HG02852 (cell line): ENCODE measurements around the gene NGDN.

Source experiments
- ATAC-seq: cut with Tn5 transposase; IDR thresholded peaks from one replicate; pipeline ENCODE4 v1.9.1; 2021; ENCODE audit warnings: mild to moderate bottlenecking, moderate library complexity; ENCODE audit not compliant: unreplicated experiment

NGDN gene

DNA sequence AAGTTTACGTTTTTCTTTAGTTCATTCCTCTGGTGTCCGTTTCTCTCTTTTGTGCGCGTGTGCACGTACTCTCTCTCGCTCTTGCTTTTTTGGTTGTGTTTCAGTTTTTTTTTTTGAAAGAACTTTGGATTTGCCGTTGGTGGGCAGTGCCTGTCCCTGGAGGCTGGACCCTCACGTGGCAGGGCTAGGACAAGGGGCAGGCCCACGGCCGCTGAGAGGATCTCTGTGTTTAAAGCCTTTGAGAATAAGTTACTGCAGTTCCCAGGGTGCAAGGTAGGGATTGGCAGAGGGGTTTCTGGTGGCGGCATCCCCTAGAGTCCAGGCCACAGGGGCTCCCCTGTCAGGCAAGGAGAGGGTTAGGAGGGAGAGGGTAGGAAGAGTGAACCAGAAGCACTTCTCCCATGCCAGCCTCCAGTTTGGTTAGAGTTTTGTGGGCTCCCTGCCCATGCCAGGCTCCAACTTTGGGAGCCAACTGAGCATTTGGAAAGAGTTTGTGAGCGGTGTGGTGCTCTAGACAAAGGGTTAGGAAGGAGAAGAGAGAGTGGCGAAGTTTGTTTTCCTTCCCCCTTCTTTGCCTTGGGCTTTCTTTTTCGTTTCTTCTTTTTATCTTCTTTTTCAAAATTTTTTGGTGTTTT lies 51.5 kb downstream of the NGDN start:
- ATAC-seq: no peak

DNA sequence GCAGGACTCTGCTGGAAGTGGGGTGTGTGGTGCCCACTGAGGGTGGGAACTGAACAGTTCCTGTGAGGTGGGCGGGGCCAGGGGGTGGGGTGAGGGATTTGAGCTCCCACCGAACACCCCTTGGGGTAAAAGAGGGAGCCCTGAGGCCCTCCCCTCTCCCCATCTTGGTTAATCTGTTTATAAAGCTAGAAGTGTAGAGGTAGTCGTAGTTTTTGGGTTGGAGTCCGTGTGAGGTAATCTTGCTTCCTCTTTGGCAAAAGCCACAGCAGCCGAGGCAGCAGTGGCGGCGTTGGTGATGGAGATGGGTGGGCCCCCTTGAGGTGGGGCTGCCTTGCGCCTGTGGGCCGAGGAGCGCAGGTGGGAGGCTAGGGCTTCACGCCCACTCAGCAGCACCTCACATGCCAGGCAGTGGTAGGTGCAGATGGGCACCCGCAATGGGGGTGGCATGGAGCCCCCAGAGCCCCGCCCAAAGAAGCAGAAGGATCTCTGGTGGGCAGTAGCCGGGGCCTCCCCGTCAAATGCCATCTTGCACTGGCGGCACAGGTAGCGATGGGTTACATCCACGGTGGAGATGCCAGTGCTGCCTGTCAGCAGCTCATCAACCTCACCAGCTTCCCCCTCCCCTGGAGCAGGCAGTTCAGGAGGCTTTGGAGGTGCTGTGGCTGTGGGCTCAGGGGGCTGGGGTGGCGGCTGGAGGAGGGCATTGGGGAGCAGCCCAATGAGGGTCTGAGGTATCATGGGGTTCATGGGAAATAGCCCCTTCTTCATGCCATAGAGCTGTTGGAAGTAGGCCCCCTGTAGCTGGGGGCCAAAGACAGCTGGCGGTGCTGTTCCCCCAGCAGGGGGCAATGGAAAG lies 52.5 kb downstream of the NGDN start:
- no peak for ATAC-seq

- ATAC-seq: no peak
Measured at GRCh38 chr14:23522643-23523198, 53.2 kb downstream of the NGDN start.

- no peak for ATAC-seq
Measured at GRCh38 chr14:23523229-23524016, 53.9 kb downstream of the NGDN start.

DNA sequence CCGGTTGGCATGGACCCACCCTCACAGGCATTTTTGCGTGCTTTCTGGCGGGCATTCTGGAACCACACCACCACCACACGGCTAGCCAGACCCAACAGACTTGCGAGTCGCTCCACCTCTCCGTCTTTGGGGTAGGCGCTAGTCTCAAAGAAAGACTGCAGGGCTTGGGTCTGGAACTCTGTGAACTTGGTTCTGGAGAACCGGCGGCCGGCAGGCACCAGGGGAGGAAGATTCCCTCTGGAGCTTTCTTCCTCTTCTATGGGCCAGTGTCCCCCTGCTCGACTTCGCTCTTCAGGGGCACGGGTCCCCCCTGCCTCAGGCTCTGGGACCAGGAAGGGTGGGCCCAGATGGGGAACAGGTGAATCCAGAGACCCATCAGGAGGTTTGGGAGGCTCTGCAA lies 55.5 kb downstream of the NGDN start:
- no peak for ATAC-seq

DNA sequence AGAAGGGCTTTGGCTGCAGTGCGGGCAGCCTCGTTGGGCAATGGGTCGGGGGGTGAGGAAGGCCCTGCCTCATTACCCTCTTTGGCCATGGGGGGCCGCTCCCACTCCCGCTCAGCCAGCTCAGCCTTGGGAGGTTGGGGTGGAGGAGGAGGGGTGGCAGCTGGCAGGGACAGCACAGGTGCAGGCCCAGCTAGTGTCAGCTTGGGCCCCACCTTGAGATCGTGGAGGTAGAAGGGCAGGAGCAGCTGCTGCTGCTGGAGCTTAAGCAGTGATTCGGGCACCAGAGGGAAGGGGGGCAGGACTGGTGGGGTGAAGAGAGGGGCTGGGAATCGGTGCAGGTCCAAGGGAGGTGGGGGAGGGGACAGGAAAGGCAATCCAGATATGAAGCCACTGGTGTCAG lies 56.1 kb downstream of the NGDN start:
- no peak for ATAC-seq
